ENCODE results near the gene KRTAP3-2.
"Not testable (repeated sequence)": the region's sequence is repeated elsewhere in the genome, so short reads cannot be mapped to it uniquely, and the experiment has no call there.

The KRTAP3-2 gene

DNA sequence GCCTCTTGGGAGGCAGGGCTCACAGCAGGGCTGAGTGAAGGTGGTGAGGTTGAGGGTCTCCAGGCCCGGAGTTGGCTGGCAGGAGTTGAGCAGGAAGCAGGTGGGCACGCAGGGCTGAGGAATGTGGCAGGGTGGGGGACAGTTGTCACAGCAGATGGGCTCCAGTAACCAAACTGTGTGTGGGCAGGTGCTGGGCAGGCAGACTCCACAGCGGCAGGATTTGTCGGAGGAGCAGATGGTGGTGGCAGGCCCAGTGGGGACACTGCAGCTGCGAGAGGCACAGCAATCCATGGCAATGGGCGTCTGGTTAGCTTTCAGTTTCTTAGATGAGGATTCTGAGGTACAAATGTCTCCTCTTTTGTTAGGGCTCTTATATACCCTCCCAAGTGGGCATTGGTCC is at the start of gene KRTAP3-2:
KRTAP3-2 (minus strand) TSS at position 344 of the 400 bp plus-strand sequence; CDS start at position 291, 53 bp downstream.
- H3K4me3 ChIP-seq (ENCODE audit: low read depth, low read length); DNase-seq (ENCODE audit: low read depth); in situ Hi-C loops (cut with HindIII; ENCODE audit: low sequenced_read_pairs): not testable (repeated sequence)

DNA sequence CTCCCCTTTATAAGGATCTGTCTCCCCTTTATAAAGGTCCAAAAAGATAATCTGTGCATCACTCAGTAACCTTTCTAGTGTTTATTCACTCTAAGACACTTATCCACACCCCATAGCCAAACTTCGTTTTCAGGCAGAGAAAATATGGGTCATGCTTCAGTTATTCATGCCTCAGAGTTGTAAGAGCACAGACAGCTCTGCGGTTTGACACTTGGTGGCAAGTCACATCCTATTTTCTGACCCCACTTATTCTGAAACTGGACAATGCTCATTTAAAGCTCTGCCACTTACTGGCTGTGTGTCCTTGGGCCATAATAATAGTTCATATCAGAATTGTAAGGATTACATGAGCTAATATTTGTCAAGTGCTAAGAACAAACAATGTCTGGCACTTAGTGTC is 49.4 kb upstream of the KRTAP3-2 start:
- in situ Hi-C loops (cut with HindIII; ENCODE audit: low sequenced_read_pairs), result no loop called here
- no peak for DNase-seq (ENCODE audit: low read depth)

DNA sequence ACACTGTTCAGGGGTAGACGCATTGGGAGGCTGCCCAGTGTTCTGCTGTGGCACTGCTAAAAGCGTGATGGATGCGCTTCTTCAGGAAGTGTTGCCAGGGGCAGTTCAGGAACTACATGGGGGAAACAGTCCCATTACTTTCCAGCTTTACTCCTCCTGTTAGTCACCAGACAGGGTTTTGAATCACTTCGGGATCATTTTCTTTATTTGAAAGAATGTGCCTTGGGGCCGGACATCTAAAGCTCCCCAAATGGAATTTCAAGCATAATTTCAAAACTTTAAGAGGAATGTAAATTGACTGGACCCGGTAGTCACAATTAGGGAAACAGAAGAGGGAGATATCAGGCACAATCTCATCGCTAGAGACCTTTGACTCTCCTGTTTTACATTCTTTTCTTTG is 48.7 kb upstream of the KRTAP3-2 start:
- H3K4me3 ChIP-seq (ENCODE audit: low read depth, low read length), result no peak overlapping the region
- TF ChIP-seq, protein P1, sequence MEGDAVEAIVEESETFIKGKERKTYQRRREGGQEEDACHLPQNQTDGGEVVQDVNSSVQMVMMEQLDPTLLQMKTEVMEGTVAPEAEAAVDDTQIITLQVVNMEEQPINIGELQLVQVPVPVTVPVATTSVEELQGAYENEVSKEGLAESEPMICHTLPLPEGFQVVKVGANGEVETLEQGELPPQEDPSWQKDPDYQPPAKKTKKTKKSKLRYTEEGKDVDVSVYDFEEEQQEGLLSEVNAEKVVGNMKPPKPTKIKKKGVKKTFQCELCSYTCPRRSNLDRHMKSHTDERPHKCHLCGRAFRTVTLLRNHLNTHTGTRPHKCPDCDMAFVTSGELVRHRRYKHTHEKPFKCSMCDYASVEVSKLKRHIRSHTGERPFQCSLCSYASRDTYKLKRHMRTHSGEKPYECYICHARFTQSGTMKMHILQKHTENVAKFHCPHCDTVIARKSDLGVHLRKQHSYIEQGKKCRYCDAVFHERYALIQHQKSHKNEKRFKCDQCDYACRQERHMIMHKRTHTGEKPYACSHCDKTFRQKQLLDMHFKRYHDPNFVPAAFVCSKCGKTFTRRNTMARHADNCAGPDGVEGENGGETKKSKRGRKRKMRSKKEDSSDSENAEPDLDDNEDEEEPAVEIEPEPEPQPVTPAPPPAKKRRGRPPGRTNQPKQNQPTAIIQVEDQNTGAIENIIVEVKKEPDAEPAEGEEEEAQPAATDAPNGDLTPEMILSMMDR (IDR thresholded peaks at IDR 0.05; ENCODE audit: low read depth, low read length, missing control alignments), result no peak
- in situ Hi-C loops (cut with HindIII; ENCODE audit: low sequenced_read_pairs), result no loop called here

More for the DNA sequence above, 49.4 kb upstream of the KRTAP3-2 start:
- H3K4me3 ChIP-seq (ENCODE audit: low read depth, low read length), result no peak overlapping the region
- TF ChIP-seq, protein P1 (IDR thresholded peaks at IDR 0.05; ENCODE audit: low read depth, low read length, missing control alignments), result no peak

GRCh38 chr17:41046735-41047465 is 47.2 kb upstream of the KRTAP3-2 start, which contains the start of gene KRTAP2-1:
KRTAP2-1 (minus strand) TSS chr17:41047316; CDS start chr17:41047267, 49 bp downstream.
- in situ Hi-C loops (cut with HindIII; ENCODE audit: low sequenced_read_pairs); DNase-seq (ENCODE audit: low read depth); H3K4me3 ChIP-seq (ENCODE audit: low read depth, low read length): not testable (repeated sequence)

More for the DNA sequence above, 48.7 kb upstream of the KRTAP3-2 start:
- DNase-seq (ENCODE audit: low read depth), result no peak

GRCh38 chr17:41042953-41043352 is 43.2 kb upstream of the KRTAP3-2 start:
- TF ChIP-seq, protein P1 (IDR thresholded peaks at IDR 0.05; ENCODE audit: low read depth, low read length, missing control alignments), result no peak
- DNase-seq (ENCODE audit: low read depth), result no peak
- no peak overlapping the region for H3K4me3 ChIP-seq (ENCODE audit: low read depth, low read length)
- in situ Hi-C loops (cut with HindIII; ENCODE audit: low sequenced_read_pairs), result no loop called here

GRCh38 chr17:41040783-41041571 is 41.3 kb upstream of the KRTAP3-2 start, which contains the start of gene KRTAP1-1:
KRTAP1-1 (minus strand) TSS chr17:41041450; CDS start chr17:41041397, 53 bp downstream.
- H3K4me3 ChIP-seq (ENCODE audit: low read depth, low read length); DNase-seq (ENCODE audit: low read depth); in situ Hi-C loops (cut with HindIII; ENCODE audit: low sequenced_read_pairs): not testable (repeated sequence)

DNA sequence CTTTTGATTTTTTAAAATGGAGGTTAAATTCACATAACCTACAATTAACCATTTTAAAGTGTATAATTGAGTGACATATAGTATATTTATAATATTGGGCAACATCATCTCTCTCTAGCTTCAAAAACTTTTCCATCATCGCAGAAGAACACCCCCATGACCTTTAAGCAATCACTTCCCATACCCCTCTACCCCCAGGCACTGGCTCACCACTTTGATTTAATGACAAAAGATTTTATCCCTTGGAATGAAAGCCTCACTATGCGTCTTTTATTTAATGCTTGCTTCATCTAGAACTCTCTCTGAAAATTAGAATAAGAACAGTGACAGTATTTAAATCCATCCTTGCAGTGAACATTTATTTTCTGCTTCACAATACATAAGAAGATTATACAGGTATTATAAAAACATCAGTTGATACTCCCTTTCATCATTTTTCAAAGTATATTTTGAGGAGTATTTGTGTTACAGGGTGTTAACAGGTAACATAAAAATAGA is 38.2 kb upstream of the KRTAP3-2 start:
- TF ChIP-seq, protein P1 (IDR thresholded peaks at IDR 0.05; ENCODE audit: low read depth, low read length, missing control alignments), result no peak
- in situ Hi-C loops (cut with HindIII; ENCODE audit: low sequenced_read_pairs), result no loop called here

DNA sequence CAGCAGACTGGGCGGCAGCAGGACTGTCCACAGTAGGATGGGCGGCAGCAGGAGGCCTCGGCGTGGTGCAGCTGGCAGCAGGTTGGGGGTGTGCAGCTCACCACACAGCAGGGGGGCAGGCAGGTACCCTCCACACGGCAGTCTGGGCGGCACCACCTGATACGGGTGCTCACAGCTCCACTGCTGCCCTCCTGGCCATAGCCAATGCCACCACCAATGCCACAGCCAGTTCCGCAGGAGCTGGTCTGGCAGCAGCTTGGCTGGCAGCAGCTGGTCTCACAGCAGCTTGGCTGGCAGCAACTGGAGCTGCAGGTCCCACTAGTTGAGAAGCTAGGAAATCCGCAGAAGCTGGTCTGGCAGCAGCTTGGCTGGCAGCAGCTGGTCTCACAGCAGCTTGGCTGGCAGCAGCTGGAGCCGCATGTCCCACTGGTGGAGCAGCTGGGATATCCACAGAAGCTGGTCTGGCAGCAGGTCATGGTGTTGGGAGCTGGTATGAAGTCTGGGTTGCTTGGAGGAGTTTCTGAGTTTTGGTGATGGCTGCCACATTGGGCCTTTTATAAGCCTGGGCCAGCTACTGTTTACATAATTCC is 34.7 kb upstream of the KRTAP3-2 start, which contains the start of gene KRTAP1-3:
KRTAP1-3 (minus strand) TSS at position 529 of the 590 bp plus-strand sequence; CDS start at position 476, 53 bp downstream.
- H3K4me3 ChIP-seq (ENCODE audit: low read depth, low read length); in situ Hi-C loops (cut with HindIII; ENCODE audit: low sequenced_read_pairs); DNase-seq (ENCODE audit: low read depth): not testable (repeated sequence)

More for the DNA sequence above, 38.2 kb upstream of the KRTAP3-2 start:
- no peak for DNase-seq (ENCODE audit: low read depth)
- H3K4me3 ChIP-seq (ENCODE audit: low read depth, low read length), result no peak overlapping the region

Data from astrocyte of the cerebellum (primary cell).